ENCODE data around the gene KSR1. TPM values are rescaled to one million over a fixed set of nuclear protein-coding genes. Genes with fewer than 3 reads are reported as not detected.
A peak's percentile ranks its signal among the peaks of the same experiment; 100 is the strongest.
"Not testable (repeated sequence)": the region's sequence is repeated elsewhere in the genome, so short reads cannot be mapped to it uniquely, and the experiment has no call there.

The KSR1 gene
- total RNA-seq, 4 donors from 2014 or later, result 26.6 to 64.4 (median 42.2) TPM

GRCh38 chr17:27627514-27627913 lies 171.3 kb downstream of the KSR1 start:
- no peak for DNase-seq
- Histone ChIP-seq H3K9me3 (no peaks in the 10 kb centered on the region), H3K4me1 (peaks cover 0 to 20% (median 3%) of the 10 kb centered on the region in 4 donors), H3K27me3 (no peaks in the 10 kb centered on the region), H3K4me3 (no peak overlapping the region), H3K27ac (no peak overlapping the region), H3K36me3 (peaks cover 0 to 31% (median 0%) of the 10 kb centered on the region in 3 donors)
- TF ChIP-seq CTCF (IDR thresholded peaks at IDR 0.05), result no peak
- no peak for TF ChIP-seq POLR2A (IDR thresholded peaks at IDR 0.05)

- Histone ChIP-seq H3K36me3 (peaks cover 0 to 23% (median 0%) of the 10 kb centered on the region in 3 donors), H3K4me3 (no peak overlapping the region), H3K27me3 (no peaks in the 10 kb centered on the region), H3K9me3 (no peaks in the 10 kb centered on the region), H3K27ac (no peak overlapping the region), H3K4me1 (peaks cover 0 to 28% (median 6%) of the 10 kb centered on the region in 4 donors)
- DNase-seq, result no peak
- TF ChIP-seq CTCF (IDR thresholded peaks at IDR 0.05), result no peak
- TF ChIP-seq POLR2A (IDR thresholded peaks at IDR 0.05), result no peak
Measured at GRCh38 chr17:27628376-27628775, 172.1 kb downstream of the KSR1 start.

GRCh38 chr17:27629260-27629659 lies 173.0 kb downstream of the KSR1 start:
- DNase-seq, H3K9me3 ChIP-seq, H3K27me3 ChIP-seq, H3K27ac ChIP-seq, H3K4me3 ChIP-seq: not testable (repeated sequence)
- H3K36me3 ChIP-seq, result peaks cover 0 to 14% (median 0%) of the 10 kb centered on the region in 3 donors
- peaks cover 0 to 37% (median 6%) of the 10 kb centered on the region in 4 donors for H3K4me1 ChIP-seq

DNA sequence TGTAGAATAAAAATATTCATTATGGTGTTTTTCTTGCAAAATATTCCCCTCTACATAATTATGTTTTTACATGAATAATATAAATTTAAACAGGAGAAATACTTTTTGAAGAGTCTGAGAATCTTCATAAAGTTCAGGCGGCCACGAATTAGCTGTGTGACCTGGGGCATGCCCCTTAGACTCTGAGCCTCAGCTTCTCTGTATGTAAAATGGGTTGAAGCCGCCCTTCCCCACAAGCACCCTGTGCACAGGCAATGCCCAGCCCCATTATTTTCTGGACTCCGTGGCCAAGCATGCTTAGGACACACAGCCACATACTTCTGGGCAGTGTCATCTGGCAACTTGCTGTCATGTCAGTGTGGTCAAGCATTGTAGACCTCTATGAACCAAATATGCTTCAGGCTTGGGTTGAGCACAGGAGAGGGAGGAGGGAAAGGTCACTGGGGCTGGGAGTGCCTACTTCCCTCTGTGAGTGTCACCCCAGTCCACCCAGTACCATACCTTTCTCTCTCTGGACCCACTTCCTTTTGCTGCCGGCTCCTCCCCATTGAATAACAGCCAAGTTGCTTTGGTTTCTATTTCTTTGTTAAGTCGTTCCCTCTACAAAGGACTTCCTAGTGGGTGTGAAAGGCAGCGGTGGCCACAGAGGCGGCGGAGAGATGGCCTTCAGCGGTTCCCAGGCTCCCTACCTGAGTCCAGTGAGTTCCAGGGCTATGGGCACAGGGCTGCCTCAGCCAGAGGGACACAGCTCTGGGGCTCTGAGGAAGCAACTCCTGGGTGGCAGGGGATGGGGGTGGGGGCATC lies 174.6 kb downstream of the KSR1 start, which contains the start of gene LGALS9:
Gene LGALS9, plus strand, starts transcription at position 582 of the 804 bp plus-strand sequence. Its CDS starts 78 bp downstream, at position 660.
- TF ChIP-seq POLR2A (IDR thresholded peaks at IDR 0.05) (peak; percentile 69 to 84), CTCF (IDR thresholded peaks at IDR 0.05) (no peak)
- no peaks in the 10 kb centered on the region for H3K36me3 ChIP-seq
- H3K4me3 ChIP-seq, result peak within 1 kb of the TSS; percentile 41 to 62 (median 52)
- no peaks in the 10 kb centered on the region for H3K9me3 ChIP-seq
- H3K27ac ChIP-seq, result peak within 1 kb of the TSS; percentile 77 to 90 (median 83)
- H3K27me3 ChIP-seq, result no peaks in the 10 kb centered on the region
- H3K4me1 ChIP-seq, result peaks cover 0 to 50% (median 8%) of the 10 kb centered on the region in 4 donors
- DNase-seq, result peak; percentile 57 to 79 (median 76)

- Histone ChIP-seq H3K27me3 (no peaks in the 10 kb centered on the region), H3K27ac (peak overlapping the region; percentile 77 to 90 (median 83)), H3K36me3 (no peaks in the 10 kb centered on the region), H3K9me3 (no peaks in the 10 kb centered on the region), H3K4me3 (peak overlapping the region; percentile 41 to 62 (median 52)), H3K4me1 (peaks cover 0 to 52% (median 8%) of the 10 kb centered on the region in 4 donors)
- TF ChIP-seq CTCF (IDR thresholded peaks at IDR 0.05) (no peak), POLR2A (IDR thresholded peaks at IDR 0.05) (no peak)
- peak in 2 of 3 donors; percentile 42 to 60 for DNase-seq
Measured at GRCh38 chr17:27631411-27631760, 175.1 kb downstream of the KSR1 start.

Measured in Peyer's patch (tissue), 4 donors.